NCI-H774 (cell line): ENCODE data around the gene RASL10A.

Experiments used
- DNase-seq: peaks from one replicate; lab custom pipeline; 2025; lab: John Stamatoyannopoulos, UW

Gene RASL10A

GRCh38 chr22:29339381-29340235, 24.1 kb upstream of the RASL10A start:
- no peak for DNase-seq

- no peak for DNase-seq
Measured at GRCh38 chr22:29338398-29338797, 22.9 kb upstream of the RASL10A start.

GRCh38 chr22:29337631-29338284, 22.3 kb upstream of the RASL10A start:
- no peak for DNase-seq

GRCh38 chr22:29336751-29337490, 21.4 kb upstream of the RASL10A start:
- DNase-seq = no peak

GRCh38 chr22:29335656-29336055, 20.2 kb upstream of the RASL10A start:
- no peak for DNase-seq

- DNase-seq = no peak
Measured at GRCh38 chr22:29334696-29335344, 19.3 kb upstream of the RASL10A start.

GRCh38 chr22:29334148-29334547, 18.7 kb upstream of the RASL10A start:
- DNase-seq = no peak

GRCh38 chr22:29332886-29333496, 17.5 kb upstream of the RASL10A start:
- no peak for DNase-seq

GRCh38 chr22:29331658-29332300, 16.3 kb upstream of the RASL10A start:
- no peak for DNase-seq

GRCh38 chr22:29331213-29331612, 15.7 kb upstream of the RASL10A start:
- DNase-seq = no peak

GRCh38 chr22:29330753-29331152, 15.3 kb upstream of the RASL10A start:
- no peak for DNase-seq

- no peak for DNase-seq
Measured at GRCh38 chr22:29330291-29330690, 14.8 kb upstream of the RASL10A start.

- DNase-seq = no peak
Measured at GRCh38 chr22:29329581-29329980, 14.1 kb upstream of the RASL10A start.

GRCh38 chr22:29328566-29329500, 13.3 kb upstream of the RASL10A start:
- DNase-seq = no peak

- DNase-seq = no peak
Measured at GRCh38 chr22:29328055-29328454, 12.6 kb upstream of the RASL10A start.

GRCh38 chr22:29327089-29327764, 11.7 kb upstream of the RASL10A start:
- no peak for DNase-seq

GRCh38 chr22:29326481-29326880, 11.0 kb upstream of the RASL10A start:
- DNase-seq = no peak

- DNase-seq = no peak
Measured at GRCh38 chr22:29325785-29326315, 10.4 kb upstream of the RASL10A start.

- no peak for DNase-seq
Measured at GRCh38 chr22:29325356-29325755, 9.9 kb upstream of the RASL10A start.
